HG03025 (cell line): ENCODE results near the gene TTC6.

Experiments used
- ATAC-seq: cut with Tn5 transposase; IDR thresholded peaks from one replicate; pipeline ENCODE4 v1.9.1; 2021; ENCODE audit warnings: mild to moderate bottlenecking, moderate library complexity; ENCODE audit not compliant: unreplicated experiment, low FRiP score

Gene TTC6

DNA sequence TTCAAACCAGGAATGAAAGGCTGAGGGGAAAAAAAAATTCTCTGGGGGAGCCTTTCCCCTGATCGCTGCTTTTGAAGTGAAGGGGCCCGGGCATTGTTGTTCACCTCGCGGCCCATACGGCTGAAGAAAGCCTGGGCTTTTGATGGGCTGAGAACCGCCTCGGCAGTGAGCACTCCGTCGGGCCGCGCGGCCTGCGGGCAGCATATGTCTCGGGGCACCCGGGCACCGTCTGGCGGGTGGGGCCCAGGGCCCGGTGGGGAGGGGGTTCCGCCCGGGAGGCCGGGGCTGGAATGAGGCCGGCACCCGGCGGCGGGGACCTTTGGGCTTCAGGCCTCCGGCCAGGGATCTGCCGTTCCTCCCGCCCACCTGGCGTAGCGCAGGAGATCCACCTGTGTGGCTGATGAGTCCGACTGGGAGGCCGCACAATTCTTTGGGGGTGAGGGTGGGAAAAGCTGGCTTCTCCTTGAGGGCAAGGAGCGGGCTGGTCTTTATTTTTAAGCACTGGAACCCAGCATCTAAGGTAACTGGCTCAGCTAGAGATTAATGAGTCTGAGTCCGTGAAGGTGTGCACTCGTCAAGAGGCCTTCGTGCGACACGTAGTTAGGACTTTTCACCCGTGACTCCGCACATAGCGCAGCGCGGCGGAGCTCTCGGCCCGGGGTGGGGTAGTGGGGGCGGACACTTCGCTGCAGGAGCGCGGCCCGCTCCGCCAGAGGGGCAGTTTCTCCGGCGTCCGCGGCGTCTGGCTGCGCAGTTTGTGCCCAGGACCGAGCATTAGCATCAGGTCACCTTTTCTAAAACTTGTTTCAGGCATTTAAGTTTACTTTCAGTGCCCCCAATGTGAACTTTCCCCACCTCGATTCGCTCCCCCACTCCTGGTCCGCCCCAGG lies 11.0 kb upstream of the TTC6 start:
- ATAC-seq, result no peak

DNA sequence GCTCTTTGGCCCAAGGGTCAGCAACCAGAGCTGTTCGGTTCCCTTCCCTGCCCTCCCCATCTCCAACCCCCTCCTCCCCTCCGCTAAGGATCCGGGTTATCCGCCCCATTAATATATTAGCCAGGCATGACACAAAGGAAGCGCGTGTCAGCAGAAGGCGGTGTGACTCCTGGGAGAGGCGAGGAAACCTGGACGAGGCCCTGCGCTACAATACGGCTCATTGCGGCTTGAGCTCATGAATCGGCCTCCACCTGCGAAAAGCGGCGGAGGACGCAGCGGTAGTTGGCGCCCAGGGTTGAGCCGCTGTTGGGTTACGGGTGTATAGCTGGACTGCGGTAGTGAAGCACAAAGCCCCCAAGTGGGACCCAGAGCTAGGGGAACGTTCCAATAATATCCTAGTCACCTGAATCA lies 10.3 kb upstream of the TTC6 start:
- no peak for ATAC-seq

DNA sequence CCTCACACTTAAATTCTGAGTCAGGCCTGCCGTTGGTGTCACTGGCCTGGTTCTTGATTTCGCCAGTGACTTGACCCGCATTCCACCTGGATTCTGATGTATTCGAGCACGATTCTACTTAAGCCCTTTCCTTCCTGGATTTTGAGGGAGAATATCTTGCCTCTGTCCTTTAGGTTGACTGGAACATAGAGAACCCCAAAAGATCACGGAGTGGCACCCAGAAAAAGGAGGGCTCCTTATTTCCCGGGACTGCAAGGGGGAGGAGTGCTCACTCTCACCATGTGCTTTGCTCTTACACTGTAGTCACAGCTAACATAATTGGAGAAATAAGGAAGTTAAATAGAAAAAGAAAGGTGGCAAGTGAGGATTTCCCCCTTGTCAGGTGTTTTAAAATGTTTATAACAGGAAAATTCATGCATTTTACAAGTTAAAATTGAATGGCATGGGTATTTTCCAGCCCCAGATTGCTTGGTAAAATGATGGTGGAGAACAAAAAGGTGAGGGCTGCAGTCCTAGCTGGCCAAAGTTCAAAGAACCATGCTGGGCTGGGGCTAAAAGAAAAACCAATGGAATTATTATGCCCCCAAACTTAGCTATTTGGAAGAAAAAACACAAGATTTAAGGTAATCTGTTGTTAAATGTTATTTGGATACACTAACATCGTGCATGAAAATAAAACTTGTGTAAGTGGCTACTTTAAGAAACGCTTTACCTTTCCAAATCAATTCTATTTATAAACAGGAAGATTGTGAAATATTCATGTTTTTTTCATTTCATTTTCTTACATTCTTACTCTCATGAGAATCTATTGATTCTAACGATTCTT lies 9.2 kb upstream of the TTC6 start:
- no peak for ATAC-seq

DNA sequence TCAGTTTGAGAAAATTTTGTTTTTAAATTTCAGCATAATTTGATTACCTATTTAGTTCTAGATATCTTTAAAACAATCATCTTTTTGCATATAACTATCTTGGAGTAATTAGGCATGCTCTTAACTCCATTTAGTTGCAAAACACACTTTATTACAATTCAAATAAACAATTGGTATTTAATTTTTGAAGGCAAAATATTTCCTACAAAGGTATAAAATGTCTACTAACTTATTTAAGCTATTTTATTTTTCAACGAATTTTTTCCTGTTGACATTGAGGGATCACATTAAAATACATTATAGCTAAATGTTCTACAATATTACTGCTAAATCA lies 8.7 kb upstream of the TTC6 start:
- ATAC-seq, result no peak

DNA sequence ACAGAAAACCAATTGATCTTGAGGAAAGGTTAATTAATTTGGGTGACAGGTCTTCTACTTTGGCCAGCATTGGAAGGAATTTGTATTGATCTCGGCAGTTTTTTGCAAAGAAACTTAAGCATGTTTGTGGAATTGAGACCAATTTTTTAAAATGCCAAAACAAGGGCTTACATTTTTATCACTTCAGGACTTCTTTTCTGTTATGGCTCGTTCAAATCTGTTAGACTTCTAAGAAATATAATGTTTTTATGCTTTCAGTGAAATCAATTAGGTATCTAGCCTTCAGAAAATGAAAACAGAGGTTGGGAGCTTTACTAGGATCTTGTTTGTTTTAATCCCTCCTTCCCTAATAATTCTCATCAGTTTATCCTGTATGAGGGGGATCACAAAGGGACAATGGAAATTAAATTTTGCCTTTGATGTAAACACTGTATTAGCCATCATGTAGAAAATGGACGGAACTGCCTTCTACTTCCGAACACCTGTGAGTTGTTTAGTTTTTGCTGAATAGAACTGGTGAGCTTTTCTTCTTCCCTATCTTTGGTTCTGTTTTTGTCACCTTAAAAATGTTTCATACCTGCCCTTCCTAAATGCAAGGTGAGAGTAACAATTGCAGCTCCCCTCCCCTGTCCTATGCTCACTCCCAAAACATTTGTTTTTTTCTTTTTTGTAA lies 8.2 kb upstream of the TTC6 start:
- no peak for ATAC-seq

DNA sequence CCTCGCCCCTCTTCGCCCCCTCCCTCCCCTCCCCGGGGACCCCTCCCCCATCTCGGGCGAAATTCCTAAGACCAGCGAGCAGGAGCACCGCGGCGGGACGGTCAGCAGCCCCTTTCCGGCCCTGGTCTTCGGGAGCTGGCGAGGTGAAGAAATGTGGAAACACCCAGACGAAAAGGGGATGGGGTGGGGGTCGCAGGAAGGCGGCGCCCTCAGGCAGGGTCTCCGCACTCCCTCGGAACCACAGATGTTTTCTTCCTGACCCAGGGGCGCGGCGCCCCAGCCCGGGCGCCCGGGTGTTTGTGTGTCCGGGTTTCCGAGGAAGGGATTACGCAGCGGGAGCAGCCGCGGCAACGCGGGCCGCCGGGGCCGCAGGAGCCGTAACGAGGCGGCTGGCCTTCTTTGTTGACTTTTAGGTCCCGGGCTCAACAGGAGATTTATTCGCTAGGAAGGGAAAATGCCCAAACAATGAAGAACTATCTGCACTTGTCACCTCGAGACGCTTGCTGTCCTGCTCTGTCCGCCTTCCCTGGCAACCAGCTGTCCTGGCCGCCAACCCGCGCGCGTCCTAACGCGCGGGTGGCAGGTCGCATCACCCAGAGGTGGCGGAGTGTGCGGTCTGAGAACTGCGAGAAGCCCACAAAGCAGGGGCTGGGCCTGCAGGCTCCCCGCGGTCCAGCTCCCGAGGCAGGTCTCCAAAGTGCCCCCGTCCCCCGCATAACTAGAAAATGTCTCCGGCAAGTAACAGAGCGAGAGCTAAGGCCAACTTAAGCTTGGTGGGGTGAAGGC lies 7.4 kb upstream of the TTC6 start:
- ATAC-seq, result no peak

DNA sequence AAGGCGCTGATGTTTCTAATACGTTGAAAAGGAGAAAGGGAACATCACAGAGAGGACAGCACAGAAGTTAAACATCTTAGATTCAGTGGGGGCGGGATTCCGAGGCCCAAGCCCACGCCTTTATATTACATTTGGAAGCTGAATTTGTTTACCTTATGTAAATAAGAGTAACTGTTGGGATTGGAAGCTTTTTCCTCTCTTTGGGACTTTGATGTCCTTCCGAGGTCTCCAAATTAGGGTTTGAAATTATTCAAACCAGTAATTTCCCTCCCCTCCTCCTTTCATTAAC lies 6.8 kb upstream of the TTC6 start:
- ATAC-seq, result no peak

DNA sequence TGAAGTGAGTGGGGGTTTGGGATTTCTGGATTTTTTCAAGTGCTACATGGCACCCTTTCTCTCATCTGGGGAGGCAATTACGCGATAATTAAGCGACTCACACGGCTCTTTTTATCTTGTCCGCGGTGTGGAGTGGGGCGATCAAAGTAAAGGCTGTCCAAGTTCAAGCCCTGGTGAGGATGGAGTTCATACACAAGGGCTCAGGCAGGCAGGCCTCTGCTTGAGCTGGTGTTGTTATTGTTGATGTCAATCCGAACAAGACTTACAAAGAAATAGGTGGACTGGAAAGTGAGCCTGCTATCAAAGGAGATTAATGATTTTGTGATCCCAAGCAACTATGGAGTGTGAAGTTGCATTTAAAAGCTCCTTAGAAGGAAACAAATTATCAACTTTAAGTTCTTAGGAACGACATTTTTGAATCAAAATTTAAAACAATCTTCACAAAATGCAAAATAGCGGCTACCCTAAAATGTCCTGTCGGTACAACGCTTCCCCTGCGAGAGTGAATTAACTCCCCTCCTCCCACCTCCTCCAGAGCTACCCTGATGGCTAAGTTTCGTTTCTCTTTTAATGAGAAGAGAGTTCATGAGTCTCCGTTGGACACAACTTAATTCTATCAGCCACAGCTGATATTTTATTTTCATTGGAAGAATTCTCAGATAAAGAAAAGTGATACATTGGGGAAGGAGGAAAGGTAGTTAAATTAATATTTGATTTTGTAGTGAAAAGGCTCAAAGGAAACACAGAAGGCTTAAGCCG lies 6.3 kb upstream of the TTC6 start:
- no peak for ATAC-seq

DNA sequence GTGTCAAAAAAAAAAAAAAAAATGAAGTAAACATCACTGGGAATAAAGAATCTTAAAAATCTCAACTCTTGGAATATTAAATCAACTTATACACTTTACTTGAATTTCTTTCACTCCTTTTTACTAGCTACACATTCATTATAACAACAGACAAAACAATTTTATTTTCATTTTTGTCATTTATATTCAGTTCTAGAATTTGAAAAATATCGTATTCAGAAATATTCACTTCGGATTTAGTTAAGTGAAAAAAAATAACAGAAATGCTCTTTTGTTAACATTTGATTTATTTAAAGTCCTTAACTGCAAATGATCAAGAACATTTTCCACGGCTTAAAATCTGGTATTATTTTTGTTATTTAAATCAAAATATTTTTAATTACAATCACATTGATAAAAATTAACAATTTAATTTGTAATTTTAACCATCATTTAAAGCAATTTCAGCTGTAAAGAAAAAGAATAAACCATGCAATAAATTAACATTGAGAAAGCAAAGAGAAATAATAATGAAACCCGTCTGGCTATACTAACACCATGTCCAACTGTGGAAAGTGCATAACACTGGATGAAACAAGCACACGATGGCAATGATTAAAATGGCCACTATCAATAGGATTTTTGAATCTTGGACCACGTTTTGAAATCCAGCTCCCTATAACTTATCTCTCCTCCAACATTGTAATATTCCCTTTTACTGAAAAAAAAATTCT lies 5.6 kb upstream of the TTC6 start:
- no peak for ATAC-seq

DNA sequence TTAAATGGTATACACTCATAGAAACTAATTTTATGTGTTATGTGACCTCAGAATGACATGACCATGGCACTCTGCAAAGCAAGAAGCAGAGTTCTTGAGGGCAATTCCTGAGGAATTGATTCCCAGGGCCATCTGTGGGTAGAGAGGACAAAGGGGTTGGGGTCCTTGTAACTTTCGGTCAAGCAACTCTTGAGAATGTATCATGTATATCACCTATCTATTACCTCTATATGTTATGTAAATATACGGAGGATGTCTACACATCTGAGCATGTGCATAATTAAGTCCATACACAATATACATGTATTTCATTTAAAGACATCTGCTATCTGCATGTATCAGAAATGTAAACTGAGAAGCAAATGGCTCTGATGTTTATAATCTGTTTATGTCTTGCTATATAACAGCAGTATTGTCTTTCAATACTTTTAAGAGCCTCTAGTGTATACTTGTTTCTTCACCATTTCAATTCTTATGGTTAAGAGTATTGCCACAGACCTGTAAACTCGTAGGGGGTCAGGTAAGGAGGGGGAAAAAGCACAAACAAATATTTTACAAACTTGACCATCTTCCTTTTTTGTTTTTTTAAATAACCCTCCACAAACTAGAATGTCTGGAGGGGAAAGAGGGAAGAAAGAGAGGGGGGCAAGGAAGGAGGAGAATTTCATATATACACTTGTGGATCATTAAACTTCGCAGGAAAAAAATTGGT lies 4.8 kb upstream of the TTC6 start:
- ATAC-seq, result no peak

DNA sequence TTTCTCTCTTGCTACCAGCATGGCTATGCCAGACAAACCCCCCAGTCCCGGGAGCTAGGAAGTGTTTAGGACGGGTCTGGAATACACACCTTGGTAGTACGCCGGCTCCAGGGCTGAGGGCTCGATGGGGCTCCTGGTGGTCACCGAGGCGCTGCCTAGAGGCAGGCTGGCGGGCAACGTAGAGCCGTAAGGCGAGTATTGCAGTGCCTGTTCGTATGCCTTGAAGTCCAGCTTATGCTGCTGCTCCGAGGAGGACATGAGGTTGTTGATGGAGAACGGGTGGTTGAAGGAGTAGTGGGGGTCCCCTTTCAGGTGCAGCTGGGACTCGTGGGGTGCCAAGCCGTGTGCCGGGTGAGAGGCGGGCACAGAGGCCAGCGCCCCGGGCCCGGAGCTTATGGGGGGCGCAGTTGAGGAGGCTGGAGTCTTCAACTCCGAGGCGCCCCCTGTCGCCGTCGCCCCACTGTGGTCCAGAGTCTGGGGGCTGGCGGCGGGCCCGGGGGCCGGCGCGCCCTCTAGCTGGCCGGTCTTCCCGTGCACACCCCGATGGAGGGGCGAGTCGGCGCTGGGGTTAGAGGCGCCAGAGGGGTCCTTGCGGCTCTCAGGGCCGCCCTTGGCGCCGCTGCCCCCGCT lies 4.0 kb upstream of the TTC6 start:
- no peak for ATAC-seq

DNA sequence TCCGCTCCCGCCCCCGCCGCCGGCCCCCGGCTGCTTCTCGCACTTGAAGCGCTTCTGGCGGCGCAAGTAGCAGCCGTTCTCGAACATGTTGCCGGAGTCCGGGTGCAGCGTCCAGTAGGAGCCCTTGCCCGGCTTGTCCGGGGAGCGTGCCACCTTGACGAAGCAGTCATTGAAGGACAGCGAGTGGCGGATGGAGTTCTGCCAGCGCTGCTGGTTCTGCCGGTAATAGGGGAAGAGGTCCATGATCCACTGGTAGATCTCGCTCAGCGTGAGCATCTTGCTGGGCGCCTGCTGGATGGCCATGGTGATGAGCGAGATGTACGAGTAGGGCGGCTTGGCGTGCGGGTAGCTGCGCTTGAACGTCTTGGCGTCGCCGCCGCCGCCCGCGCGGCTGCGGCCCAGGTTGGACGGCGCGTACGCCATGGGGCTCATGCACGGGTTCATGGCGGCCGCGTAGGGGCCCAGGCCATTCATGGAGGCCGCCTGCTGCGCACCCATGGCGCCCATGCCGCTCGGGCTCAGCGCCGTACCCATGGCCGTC lies 3.4 kb upstream of the TTC6 start:
- no peak for ATAC-seq

DNA sequence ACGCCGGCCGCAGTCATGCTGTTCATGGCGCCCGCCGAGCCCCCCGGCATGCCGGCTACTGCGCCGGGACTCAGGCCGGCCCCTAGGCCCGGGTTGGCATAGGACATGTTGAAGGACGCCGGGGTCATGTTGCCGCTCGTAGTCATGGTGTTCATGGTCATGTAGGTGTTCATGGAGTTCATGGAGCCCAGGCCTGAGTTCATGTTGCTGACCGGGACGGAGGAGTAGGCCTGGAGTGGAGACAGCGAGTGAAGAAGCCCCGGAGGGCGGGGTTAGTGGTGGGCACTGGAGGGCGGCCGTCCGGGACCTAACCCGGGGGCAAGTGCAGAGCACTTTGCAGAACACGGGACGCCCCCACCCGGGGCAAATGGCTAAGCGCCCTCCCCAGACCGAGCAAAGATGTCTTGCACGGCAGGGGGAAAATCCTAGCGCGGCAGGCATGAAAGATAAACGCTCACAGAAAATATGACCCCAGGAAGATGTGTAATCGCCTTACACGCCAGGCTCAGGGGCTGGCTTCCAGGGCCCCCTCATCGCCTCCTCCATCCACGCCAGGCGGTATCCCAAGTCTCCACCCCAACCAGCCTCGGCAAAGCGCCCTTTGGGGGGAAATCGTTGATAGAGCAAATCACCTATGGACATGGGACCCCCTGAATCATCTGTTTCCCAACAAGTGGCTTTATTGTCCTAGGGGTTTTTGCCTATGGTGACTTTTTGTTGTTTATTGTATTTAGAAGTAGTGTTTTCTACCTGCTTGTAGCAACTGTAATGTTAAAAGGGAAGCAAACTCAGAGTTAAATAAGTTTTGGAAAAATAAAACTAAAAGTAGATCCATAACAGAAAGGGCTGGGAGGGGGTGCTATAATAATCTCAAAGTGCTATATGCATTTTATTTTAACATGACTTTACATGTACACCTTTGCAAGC lies 2.7 kb upstream of the TTC6 start:
- ATAC-seq, result no peak

DNA sequence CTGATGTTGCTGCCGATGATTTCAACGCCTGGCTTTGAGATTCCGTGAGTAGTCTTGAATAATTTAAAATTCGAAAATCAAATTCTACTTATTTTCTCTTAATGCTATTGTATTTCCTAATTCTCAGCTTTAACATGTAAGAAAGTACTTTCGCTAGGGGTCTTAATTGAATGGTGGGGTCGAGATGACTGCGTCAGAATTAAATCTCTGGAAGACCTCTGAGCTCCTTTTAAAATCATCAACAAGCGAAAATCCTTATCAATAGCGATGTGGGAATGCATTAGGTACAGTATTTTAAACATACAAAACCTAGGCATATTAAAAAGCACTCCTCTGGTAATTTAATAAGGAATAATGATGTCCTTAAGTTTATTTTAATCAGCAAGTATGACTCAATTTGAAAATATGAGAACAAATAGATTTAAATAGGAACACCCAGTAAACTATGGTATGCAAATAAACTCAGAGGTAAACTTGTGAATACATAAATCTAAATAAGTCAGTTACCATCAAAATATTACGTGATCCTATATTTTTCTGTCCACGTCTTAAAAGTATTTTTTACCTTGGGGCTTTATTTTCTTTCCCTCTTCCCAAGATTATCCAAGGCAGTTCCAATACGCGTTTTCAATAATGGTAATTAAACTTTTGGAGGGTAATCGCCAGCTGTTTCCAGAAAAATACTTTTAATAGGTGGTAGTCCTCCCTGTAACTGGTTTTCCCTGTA lies 1.8 kb upstream of the TTC6 start:
- ATAC-seq, result no peak

DNA sequence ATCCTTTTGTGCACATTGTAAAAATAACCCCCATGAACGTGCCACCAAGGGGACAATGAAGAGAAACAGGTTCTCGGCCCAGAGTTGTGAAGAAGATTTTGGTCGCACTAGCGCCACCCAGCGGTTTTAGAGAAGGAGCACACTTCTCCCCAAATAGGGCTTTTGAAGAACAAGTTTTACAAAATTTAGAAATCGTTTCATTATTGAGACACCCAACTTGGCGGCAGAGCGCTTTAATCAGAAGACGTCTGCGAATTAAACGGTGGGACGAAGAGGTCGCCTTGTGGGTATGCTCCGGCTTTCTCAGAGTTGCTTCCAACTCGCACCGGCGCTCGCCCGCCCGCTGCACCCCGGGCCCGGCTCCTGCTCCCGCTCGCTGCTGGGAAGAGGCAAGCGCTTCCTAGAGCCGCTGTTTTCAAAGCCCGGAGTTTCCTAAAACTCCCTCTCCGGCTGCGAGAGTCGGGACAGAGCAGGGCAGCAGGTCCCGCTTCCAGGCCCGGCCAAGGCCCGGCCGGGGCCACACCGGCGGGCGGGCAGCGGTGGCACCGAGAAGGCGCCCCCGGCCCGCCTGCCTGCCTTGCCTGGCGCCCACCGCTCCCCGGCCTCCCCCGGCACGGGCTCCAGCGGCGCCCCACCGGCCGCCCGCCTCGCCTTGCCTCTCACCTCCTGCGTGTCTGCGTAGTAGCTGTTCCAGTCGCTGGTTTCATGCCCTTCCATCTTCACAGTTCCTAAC lies 1.0 kb upstream of the TTC6 start:
- no peak for ATAC-seq
